Loucy (cell line): Measurements from ENCODE around the gene OR5K4.
"Not testable (repeated sequence)": the region's sequence is repeated elsewhere in the genome, so short reads cannot be mapped to it uniquely, and the experiment has no call there.

Source experiments
- H2AFZ ChIP-seq: fragments of 200-600 bp; sonication (generic); 2 replicates; pipeline ENCODE4 v1.6.0; 2016; ENCODE audit warnings: antibody characterized with exemption, mild to moderate bottlenecking, low read length, moderate library complexity
- H3F3A ChIP-seq: fragments of 200-600 bp; 2 replicates; pipeline ENCODE4 v1.6.0; 2016; ENCODE audit warnings: antibody characterized with exemption, low read depth, mild to moderate bottlenecking
- H3K27me3 ChIP-seq: fragments of 200-600 bp; sonication (generic); 2 replicates; pipeline ENCODE4 v1.6.1; 2014; ENCODE audit warnings: low read length, mild to moderate bottlenecking; ENCODE audit not compliant: insufficient read depth, poor library complexity, severe bottlenecking
- H3K36me3 ChIP-seq: fragments of 200-600 bp; sonication (generic); 2 replicates; pipeline ENCODE4 v1.6.1; 2016; ENCODE audit warnings: low read length; ENCODE audit not compliant: insufficient read depth
- H3K4me1 ChIP-seq: fragments of 200-600 bp; sonication (generic); 2 replicates; pipeline ENCODE4 v1.5.1; 2014; ENCODE audit warnings: low read length, mild to moderate bottlenecking; ENCODE audit not compliant: insufficient read depth, poor library complexity, severe bottlenecking
- H3K4me2 ChIP-seq: fragments of 200-600 bp; sonication (generic); 2 replicates; pipeline ENCODE4 v1.6.0; 2014; ENCODE audit warnings: antibody characterized with exemption, low read length, low read depth, mild to moderate bottlenecking; ENCODE audit not compliant: poor library complexity, severe bottlenecking
- H3K4me3 ChIP-seq: fragments of 200-600 bp; sonication (generic); 2 replicates; pipeline ENCODE4 v1.5.1; 2014; ENCODE audit warnings: low read length, mild to moderate bottlenecking, mixed read lengths; ENCODE audit not compliant: poor library complexity, severe bottlenecking
- H3K79me2 ChIP-seq: fragments of 200-600 bp; sonication (generic); 2 replicates; pipeline ENCODE4 v1.6.1; 2014; ENCODE audit warnings: low read length; ENCODE audit not compliant: insufficient read depth
- H3K9ac ChIP-seq: fragments of 200-600 bp; sonication (generic); 2 replicates; pipeline ENCODE4 v1.6.0; 2014; ENCODE audit warnings: mild to moderate bottlenecking, low read depth, low read length, moderate library complexity; ENCODE audit not compliant: poor library complexity, severe bottlenecking
- H3K9me2 ChIP-seq: fragments of 200-600 bp; sonication (generic); replicated peaks from 2 replicates; pipeline ENCODE4 v1.6.1; 2016; ENCODE audit warnings: low read depth, low read length, mixed read lengths
- H3K9me3 ChIP-seq: fragments of 200-600 bp; sonication (generic); 2 replicates; pipeline ENCODE4 v1.6.1; 2014; ENCODE audit warnings: mild to moderate bottlenecking, antibody characterized with exemption, low read length, low read depth; ENCODE audit not compliant: insufficient read depth
- H4K20me1 ChIP-seq: fragments of 200-600 bp; sonication (generic); 2 replicates; pipeline ENCODE4 v1.6.0; 2014; ENCODE audit warnings: antibody characterized with exemption, low read length, mild to moderate bottlenecking; ENCODE audit not compliant: insufficient read depth, poor library complexity, severe bottlenecking
- EZH2phosphoT487 ChIP-seq: fragments of 200-600 bp; IDR thresholded peaks from 2 replicates; pipeline ENCODE4 v1.6.1; 2018; ENCODE audit warnings: antibody characterized with exemption, mild to moderate bottlenecking, moderate library complexity, borderline replicate concordance
- TF ChIP-seq, protein P1 (sequence below): fragments of 200-600 bp; sonication (generic); conservative IDR thresholded peaks from 2 replicates; pipeline ENCODE4 v1.5.1; 2014; ENCODE audit warnings: mild to moderate bottlenecking, antibody characterized with exemption, low read length

OR5K4 gene

DNA sequence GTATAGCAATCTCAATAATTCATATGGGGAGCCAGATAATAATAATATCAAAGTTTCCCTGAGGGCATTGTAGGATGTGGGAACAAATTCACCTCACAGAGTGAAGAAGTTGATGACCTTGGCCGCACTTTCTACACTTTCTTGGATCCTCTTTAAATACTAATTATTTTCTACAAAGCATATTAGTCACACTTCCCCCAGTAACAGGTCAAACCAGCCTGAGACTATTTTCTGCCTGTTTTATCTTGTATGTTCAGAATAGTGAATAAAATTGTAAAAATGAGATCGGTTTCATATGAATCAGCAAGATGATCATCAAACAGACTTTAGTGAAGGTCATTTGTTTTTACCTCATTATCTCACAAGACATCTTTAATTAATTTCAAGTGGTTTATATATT lies 34.5 kb downstream of the OR5K4 start:
- no peak overlapping the region for H3K9ac ChIP-seq
- no peaks in the 10 kb centered on the region for H3K27me3 ChIP-seq
- H3K4me3 ChIP-seq = no peak overlapping the region
- no peaks in the 10 kb centered on the region for H4K20me1 ChIP-seq
- no peaks in the 10 kb centered on the region for H3K79me2 ChIP-seq
- H3K9me3 ChIP-seq = no peaks in the 10 kb centered on the region
- no peak overlapping the region for H2AFZ ChIP-seq
- no peaks in the 10 kb centered on the region for H3K36me3 ChIP-seq
- no peaks in the 10 kb centered on the region for H3K9me2 ChIP-seq
- H3K4me1 ChIP-seq = no peaks in the 10 kb centered on the region
- H3K4me2 ChIP-seq = no peak overlapping the region
- TF ChIP-seq, protein P1, sequence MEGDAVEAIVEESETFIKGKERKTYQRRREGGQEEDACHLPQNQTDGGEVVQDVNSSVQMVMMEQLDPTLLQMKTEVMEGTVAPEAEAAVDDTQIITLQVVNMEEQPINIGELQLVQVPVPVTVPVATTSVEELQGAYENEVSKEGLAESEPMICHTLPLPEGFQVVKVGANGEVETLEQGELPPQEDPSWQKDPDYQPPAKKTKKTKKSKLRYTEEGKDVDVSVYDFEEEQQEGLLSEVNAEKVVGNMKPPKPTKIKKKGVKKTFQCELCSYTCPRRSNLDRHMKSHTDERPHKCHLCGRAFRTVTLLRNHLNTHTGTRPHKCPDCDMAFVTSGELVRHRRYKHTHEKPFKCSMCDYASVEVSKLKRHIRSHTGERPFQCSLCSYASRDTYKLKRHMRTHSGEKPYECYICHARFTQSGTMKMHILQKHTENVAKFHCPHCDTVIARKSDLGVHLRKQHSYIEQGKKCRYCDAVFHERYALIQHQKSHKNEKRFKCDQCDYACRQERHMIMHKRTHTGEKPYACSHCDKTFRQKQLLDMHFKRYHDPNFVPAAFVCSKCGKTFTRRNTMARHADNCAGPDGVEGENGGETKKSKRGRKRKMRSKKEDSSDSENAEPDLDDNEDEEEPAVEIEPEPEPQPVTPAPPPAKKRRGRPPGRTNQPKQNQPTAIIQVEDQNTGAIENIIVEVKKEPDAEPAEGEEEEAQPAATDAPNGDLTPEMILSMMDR = no peak
- TF ChIP-seq EZH2phosphoT487 = no peak
- no peaks in the 10 kb centered on the region for H3F3A ChIP-seq

DNA sequence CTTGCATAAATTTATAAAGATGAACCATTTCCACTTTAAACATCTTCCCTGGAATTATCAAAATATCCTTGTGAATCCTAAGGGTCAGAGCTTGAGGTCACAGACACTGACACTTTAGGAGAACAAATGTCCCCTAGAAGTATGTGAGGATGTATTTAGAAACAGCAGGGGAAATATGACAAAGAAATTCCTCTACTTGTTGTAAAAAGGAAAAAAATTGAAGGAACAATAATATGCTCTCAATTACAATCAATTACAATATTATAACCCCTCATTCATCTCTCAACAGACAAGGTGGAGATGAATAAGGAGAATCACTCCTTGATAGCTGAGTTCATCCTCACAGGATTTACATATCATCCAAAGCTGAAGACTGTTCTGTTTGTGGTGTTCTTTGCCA lies 36.7 kb downstream of the OR5K4 start, which contains the start of gene OR5K3:
Gene OR5K3, plus strand, starts transcription at position 301 of the 400 bp plus-strand sequence. Its CDS starts 0 bp downstream, at position 301.
- no peak within 1 kb of the TSS for H3K4me2 ChIP-seq
- no peaks in the 10 kb centered on the region for H3K4me1 ChIP-seq
- H4K20me1 ChIP-seq = no peaks in the 10 kb centered on the region
- TF ChIP-seq EZH2phosphoT487 = no peak
- TF ChIP-seq, protein P1 = no peak
- no peaks in the 10 kb centered on the region for H3F3A ChIP-seq
- no peaks in the 10 kb centered on the region for H3K9me3 ChIP-seq
- no peaks in the 10 kb centered on the region for H3K9me2 ChIP-seq
- H3K27me3 ChIP-seq = no peaks in the 10 kb centered on the region
- H3K4me3 ChIP-seq = no peak within 1 kb of the TSS
- no peaks in the 10 kb centered on the region for H3K36me3 ChIP-seq
- H3K9ac ChIP-seq = no peak within 1 kb of the TSS
- H3K79me2 ChIP-seq = no peaks in the 10 kb centered on the region
- H2AFZ ChIP-seq = no peak within 1 kb of the TSS

DNA sequence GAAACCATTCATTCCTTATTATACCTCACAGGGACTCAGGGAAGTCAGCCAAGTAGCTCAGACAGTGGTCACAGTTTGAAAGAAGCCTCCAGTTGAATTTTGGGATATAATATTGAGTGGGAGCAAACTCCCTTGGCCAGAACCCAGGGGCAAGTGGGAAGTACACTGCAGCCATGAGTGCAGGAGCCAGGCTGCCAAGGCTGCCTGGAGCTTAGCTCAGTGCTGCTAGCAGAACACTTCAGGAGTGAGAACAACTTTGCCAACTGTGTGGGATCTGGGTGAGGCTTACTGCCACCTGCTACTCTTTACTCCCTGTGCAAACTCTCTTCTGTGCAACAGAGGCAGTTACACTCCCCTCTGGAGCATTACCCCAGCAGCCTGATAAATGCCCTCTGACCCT lies 41.4 kb downstream of the OR5K4 start:
- H3K79me2 ChIP-seq = no peaks in the 10 kb centered on the region
- H3K9ac ChIP-seq = no peak overlapping the region
- H3K4me3 ChIP-seq = no peak overlapping the region
- H3K36me3 ChIP-seq = no peaks in the 10 kb centered on the region
- H3K27me3 ChIP-seq = no peaks in the 10 kb centered on the region
- H3K4me2 ChIP-seq = no peak overlapping the region
- no peaks in the 10 kb centered on the region for H3F3A ChIP-seq
- TF ChIP-seq, protein P1 = no peak
- no peak for TF ChIP-seq EZH2phosphoT487
- no peak overlapping the region for H2AFZ ChIP-seq
- H3K9me2 ChIP-seq = no peaks in the 10 kb centered on the region
- no peaks in the 10 kb centered on the region for H4K20me1 ChIP-seq
- H3K9me3 ChIP-seq = 0 out of 2 replicates have a peak, but pooled peaks cover 2% of the 10 kb centered on the region
- H3K4me1 ChIP-seq = no peaks in the 10 kb centered on the region

DNA sequence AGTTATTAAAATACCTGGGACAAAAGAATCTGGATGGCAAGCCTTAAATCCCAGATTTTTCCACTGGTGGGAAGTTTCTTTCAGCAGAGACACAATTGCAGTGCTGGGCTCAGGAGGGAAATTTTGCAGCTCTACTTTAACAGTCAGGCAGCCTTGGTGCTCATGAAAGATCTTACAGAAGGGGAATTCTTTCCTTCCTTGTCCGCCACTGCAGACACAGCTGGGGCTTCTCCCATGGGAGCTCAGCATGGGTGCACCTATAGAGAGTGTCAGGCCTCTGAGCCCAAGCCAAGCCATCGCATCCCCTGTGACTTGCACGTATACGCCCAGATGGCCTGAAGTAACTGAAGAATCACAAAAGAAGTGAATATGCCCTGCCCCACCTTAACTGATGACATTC lies 42.8 kb downstream of the OR5K4 start:
- H3K79me2 ChIP-seq, H4K20me1 ChIP-seq, H3F3A ChIP-seq, H2AFZ ChIP-seq, H3K27me3 ChIP-seq, H3K9ac ChIP-seq, H3K9me3 ChIP-seq, H3K4me1 ChIP-seq, H3K9me2 ChIP-seq, H3K4me2 ChIP-seq, H3K36me3 ChIP-seq, H3K4me3 ChIP-seq: not testable (repeated sequence)
